Measurements from ENCODE around the gene PRR33.

PRR33 gene

DNA sequence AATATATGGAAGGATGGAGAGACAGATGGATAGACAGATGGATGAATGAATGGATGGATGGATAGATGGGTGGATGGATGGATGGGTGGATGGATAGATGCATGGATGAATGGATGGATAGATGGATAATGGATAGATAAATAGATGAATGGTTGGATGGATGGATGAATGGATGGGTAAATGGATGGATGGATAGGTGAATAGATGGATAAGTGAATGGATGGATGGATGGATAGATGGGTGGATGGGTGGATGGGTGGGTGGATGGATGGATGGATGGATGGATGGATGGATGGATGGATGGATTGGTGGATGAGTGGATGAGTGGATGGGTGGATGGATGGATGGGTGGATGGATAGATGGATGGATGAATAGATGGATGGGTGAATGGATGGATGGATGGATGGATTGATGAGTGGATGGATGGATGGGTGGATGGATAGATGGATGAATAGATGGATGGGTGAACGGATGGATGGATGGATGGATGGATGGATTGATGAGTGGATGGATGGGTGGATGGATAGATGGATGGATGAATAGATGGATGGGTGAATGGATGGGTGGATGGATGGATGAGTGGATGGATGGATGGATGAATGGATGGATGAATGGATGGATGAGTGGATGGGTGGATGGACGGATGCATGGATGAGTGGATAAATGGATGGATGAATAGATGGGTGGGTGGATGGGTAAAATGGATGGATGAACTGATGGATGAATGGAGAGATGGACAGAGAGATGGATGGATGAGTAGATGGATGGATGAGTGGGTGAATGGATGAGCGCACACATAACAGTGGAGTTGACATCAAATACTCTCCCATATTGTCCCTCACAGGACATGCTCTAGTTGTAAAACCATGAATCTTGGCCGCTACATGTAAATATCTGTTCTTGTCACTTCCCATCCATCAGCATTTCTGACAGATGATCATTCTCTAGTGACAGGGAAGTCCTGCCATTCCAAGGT is 30.0 kb downstream of the PRR33 start:
- no peak for DNase-seq

- no peak for DNase-seq
Observed at GRCh38 chr11:1860108-1860507, 31.6 kb downstream of the PRR33 start.

- no peak for DNase-seq
Observed at GRCh38 chr11:1859004-1859403, 32.7 kb downstream of the PRR33 start.

- DNase-seq: no peak
Observed at GRCh38 chr11:1858576-1858975, 33.1 kb downstream of the PRR33 start.

GRCh38 chr11:1858154-1858553 is 33.5 kb downstream of the PRR33 start:
- DNase-seq: peak; percentile 48 to 66

DNA sequence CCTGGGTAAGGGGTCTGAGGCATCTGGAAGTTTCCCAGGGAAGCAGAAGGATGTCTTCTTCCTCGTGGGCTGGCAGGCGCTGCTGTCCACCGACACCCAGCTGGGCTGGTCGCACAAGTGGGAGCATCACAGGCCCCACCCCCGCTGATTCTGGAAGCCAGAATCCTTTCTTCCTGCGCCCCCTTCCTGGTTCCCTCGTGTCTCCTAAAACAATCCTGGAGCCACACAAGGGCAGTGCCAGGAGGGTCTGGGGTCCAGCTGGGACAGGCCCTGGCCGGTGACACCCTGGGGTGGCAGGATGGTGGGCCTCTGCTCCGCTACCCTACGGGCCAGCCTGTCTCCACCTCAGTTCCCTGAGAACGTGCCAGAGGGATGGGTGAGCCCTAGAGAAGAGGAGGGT is 34.6 kb downstream of the PRR33 start:
- DNase-seq: no peak

DNA sequence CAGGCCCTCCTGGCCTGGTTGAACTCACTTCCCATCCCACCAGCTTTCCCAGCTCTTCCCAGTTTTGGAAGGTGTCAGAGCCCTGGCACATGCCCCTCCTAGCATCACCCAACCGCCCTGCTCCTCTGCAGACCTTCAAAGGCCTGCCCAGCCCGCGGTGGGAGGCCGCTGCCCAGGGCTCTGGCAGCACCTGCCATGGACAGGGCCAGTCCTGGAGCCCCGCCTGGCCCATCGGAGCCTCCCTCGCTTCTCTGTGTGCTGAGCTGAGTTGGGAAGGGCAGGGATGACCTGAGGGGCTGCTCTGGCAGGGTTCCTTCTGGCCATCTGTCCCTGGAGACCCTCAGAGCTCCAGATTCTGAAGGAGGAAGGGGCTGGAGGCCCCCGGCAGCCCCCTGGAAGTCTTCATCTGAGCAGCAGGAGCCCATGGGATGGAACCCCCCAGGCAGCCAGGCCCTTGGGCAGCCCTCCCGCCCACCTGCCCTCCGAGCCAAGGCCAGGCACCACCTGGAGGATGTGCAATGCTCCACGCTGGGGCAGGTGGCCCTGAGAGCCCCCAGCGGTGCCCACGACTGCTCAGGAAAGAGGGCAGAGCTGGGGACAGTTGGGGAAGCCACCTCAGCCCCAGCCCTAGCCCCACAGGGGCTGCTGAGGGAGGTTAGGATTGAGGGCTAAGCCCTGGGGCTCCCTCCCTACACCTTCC is 35.2 kb downstream of the PRR33 start:
- no peak for DNase-seq

- DNase-seq: no peak
Observed at GRCh38 chr11:1855886-1856265, 35.8 kb downstream of the PRR33 start.

DNA sequence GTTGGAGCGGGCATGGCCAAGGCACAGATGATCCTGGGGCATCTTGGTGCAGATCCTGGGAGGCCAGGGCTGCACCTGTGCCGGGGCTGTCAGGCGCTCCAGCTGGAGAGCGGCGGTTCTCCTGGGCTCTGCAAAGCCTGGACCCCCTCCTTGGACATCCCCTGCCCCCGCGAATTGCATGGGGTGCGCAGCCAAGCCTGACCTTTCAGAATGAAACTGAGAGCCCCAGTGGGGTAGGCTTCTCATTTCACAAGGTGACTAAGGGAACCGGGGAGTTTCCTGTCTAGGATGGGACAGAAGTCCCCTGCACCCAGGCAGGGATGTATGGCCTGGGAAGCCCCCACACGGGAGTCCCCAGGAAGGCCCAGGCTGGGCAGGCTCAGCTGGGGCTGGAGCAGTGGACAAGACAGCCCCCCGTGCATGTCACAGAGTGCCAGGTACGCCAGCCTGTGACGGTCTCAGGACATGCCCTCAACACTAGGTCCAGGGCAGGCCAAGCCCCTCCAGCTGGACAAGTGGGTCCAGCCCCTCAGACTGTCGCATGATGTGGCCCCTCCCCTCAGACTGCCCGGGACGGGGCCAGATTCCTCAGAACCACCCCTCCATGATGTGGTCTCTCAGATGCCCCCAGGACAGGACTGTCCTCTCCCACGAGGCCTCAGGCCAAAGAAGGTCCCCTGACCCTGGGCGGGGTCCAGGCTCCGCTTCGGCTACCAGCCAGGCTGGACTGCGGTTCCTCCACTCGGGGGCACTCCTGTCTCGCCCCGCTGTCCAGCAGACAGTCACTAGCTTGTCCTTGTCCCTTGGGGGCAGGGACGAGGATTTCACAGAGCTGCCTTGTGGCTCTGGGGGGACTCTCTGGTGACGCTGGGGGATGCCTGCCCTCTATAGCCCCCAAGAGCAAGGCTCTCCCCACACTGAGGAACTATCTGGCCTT is 36.5 kb downstream of the PRR33 start:
- no peak for DNase-seq

DNA sequence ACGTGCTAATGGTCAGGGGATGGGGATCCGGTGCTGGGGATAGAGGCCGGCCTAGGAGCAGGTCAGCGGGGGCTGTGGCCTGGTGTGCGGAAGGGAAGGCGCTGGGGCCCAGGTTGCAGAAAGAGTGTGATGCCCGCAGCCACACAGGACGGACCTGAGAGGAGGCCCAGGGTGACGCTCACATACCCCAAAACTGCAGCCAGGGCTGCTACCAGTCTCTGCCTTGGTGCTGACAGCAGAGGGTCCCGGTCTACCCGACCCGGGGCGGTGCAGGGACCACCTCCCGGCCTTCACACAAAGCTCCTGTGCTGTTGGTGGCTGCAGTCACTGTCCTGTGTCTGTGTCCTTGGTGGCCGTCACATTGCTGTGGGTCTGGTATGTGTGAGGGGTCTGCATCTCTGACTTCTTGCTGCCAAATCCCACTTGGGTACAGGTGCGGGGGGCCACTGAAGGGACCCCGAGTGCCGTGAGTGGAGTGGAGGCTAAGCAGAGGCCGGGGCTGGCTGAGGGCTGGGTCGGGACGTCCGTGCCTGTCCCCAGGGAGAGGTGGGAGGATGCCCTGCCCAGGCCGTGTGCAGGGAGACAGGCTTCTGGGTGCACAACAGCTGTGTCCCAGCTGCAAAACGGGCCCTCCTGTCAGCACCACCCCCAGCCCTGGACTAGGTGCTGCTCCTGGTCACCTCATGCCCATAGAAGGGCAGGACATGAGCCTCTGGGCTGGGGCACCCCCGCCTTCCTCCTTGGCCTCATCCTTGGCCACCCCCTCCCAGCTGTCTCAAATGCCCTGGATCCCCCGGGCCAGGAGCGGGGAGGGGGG is 37.4 kb downstream of the PRR33 start:
- no peak for DNase-seq

DNA sequence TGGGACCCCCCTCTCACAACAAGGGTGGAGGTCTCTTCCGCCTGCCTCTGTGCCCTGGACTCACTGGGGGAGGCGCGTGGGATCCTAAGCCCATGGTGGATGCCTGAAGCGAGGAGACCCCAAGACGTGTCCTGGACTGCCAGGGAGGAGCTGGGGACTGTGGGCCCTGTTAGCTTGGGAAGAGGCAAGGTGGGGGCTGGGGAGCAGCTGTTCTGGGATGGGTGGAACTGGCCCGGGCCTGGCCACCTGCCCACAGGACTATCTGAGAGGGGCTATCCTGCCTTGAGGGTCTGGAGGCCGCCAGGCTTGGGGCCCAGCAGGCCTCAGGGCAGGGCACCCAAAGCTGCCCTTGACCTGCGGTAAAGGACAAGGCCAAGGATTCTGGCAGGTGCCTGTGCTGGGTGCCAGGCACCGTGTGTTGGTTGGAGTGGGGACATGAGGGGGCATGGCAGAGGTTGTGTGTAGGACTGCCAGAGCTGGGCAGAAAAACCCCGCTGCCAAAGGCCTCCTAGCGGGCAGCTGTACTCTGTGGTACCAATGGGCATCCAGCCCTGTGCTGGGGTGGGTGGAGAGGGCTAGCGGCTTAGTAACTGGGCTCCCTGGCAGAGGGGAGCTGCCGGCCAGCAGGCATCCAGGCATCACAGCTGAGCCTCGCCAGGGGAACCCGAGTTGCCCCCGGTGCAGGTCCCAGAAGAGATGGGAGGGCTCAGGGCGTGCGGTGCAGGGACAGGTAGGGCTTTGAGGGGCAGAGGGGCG is 38.1 kb downstream of the PRR33 start:
- DNase-seq: no peak

GRCh38 chr11:1852877-1853276 is 38.8 kb downstream of the PRR33 start, which contains the start of gene LSP1:
LSP1 (plus strand) TSS chr11:1853084; CDS start chr11:1853145, 61 bp downstream.
- DNase-seq: peak; percentile 77 to 90

- DNase-seq: no peak
Observed at GRCh38 chr11:1852271-1852876, 39.3 kb downstream of the PRR33 start.

- DNase-seq: no peak
Observed at GRCh38 chr11:1851468-1852180, 40.1 kb downstream of the PRR33 start.

GRCh38 chr11:1848640-1849430 is 42.9 kb downstream of the PRR33 start:
- DNase-seq: peak; percentile 39 to 74

DNA sequence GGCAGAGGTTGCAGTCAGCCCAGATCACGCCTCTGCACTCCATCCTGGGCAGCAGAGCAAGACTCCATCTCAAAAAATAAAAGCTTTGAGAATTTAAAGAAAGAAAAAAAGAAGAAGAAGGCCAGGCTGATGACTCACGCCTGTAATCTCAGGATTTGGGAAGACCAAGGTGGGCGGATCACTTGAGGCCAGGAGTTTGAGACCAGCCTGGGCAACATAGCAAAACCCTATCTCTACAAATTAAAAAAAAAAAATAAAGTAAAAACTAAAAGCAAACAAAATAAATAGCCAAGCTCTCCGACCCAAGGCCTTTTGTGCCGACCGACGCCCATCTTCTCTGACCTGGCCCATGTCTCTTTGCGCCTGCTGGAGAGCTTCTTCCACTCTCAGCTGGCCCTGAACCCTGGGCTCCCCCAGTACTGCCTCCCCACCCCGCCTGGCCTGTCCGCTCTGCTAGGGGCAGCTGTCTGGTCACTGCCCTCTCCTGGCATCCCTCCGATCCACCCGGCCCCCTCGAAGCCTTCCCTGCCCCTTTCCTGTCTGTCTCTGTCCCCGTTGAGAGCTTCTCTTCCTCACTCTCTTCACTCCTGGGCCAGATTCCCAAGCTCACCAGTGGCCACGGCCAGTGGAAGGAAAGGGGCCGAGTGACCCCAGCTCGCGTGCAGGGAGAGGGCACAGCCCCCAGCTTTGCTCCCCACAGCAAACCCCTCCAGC is 43.6 kb downstream of the PRR33 start:
- DNase-seq: peak; percentile 38 to 41

- no peak for DNase-seq
Observed at GRCh38 chr11:1847006-1847735, 44.5 kb downstream of the PRR33 start.
